Kidney tubule cell (primary cell): ENCODE measurements around the gene ENO4.

ENCODE experiments used
- DNase-seq: peaks from one replicate; pipeline ENCODE4 v3.0.0-alpha.2; 2018; ENCODE audit warnings: low spot score

Gene ENO4

GRCh38 chr10:116849248-116850057 lies at the start of gene ENO4:
Gene ENO4 (plus strand): TSS chr10:116849499. CDS start chr10:116849567, 68 bp downstream.
- peak; percentile 87 for DNase-seq

DNA sequence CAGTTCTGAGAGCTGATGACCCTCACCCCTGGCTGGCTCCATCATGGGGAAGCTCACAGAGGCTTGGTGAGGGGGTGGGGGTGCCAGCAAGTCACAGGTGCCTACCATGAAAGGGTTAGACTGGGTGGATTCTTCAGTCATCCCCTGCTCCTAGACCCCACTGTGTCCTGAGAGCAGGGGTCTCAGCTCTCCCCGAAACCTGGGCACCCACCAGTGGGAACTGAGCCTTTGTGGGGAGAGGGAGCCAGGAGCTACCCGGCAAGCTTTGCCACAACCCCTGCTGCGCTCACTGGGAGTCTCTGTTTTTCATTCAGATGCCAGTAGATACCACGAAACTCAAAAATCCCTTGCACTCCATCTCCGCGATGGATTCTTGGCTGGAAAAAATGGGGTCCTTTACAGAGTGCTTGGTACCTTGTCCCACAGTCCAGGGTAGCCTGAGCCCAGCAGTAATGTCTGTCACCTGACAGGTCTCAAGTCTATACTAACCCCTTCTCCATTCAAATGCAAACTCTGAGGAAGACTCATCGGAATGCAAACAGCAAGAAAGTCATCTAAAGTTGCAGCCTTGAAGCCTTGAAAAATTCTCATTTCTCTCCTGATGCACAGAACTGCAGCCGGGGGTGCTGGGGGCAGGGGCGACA lies 48.9 kb upstream of the ENO4 start:
- no peak for DNase-seq

- DNase-seq = no peak
Observed at GRCh38 chr10:116801658-116802057, 47.6 kb upstream of the ENO4 start.

- no peak for DNase-seq
Observed at GRCh38 chr10:116802474-116802873, 46.8 kb upstream of the ENO4 start.

DNA sequence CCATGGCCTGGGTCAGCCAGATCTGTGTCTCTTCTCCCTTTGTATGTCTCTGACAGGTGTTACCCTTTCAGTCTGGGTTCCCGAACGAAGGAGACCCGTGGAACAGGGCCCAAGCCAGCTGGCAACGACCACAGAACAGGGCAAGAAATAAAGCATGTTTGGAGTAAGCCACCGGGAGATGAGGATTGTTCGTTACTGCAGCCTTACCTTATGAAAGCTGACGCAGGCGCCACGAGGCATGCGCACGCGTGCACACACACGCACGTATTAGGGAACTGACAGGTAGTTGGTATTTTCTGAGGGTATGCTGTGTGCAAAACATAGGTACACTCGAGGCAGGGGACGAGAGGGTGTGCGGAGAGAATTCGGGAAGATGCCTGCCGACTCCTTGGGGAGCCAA lies 46.4 kb upstream of the ENO4 start:
- no peak for DNase-seq

DNA sequence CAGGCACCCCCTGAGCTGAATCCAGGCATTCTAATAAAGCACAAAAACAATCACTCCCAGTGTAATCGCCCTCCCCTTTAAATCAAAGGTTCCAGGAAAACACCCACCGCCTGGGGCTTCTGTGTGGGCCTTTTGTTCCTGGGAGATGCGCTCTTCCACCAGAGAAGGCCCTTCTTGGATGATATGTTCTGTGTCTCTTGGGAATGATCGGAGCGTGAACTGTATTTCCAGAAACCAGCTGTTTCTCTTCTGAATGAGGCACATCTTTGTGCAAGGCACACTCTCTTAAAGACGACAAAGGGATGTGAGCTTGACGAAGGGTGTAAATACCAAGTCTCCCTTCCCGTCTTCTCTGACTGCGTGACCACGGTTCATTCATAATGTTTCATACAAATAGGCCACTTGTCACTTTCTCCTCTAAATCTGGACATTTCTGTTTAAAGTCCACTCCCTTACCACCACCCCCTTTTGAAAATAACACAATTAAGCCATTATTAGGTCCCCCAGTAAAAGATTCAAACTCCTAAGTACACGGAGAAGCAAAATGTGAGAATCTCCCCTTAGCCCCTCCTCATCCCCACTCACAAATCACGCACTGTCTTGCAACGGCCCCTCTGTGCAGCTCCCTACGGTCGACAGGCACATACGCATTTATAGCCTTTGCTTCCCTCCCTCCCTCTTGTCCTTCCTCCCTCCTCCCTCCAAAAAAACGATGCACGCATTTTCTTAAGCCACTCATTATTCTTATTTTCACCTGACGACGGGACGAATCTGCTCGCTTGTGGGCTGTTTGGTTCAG lies 45.6 kb upstream of the ENO4 start:
- DNase-seq = no peak

GRCh38 chr10:116808706-116809105 lies 40.6 kb upstream of the ENO4 start:
- DNase-seq = no peak

GRCh38 chr10:116809483-116810119 lies 39.7 kb upstream of the ENO4 start:
- peak; percentile 40 for DNase-seq

GRCh38 chr10:116810120-116810500 lies 39.2 kb upstream of the ENO4 start:
- DNase-seq = no peak

- DNase-seq = no peak
Observed at GRCh38 chr10:116810895-116811294, 38.4 kb upstream of the ENO4 start.

- DNase-seq = no peak
Observed at GRCh38 chr10:116811691-116812090, 37.6 kb upstream of the ENO4 start.

- DNase-seq = peak; percentile 66
Observed at GRCh38 chr10:116815641-116816415, 33.5 kb upstream of the ENO4 start.

- DNase-seq = no peak
Observed at GRCh38 chr10:116817178-116817577, 32.1 kb upstream of the ENO4 start.

GRCh38 chr10:116817780-116818343 lies 31.4 kb upstream of the ENO4 start:
- no peak for DNase-seq

DNA sequence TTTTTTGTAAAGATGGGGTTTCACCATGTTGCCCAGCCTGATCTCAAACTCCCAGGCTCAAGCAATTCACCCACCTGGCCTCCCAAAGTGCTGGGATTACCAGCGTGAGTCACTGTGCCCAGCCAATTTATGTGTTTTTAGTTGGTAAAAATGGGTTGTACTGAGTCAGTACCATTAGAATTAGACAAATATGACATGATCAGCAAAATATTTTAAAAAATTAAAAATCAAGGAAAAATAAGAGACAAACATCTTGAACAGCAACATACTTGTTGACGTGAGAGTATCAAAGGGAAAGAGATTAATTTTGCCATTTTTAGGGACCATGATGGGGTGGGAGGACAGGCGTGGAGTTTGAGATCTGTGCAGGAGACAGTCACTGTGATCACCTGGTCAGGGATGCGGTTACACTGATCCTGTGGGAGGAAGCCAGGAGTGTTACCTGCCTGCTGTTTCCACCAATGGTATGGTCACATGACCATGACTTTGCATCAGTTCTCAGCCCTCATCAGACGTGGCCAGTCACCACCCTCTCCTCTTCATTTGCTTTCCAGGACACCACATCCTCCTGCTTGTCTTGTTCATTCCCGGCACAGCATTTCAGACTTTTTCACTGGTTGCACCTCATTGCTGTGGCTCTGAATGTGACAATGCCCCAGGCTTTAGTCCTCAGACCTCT lies 29.2 kb upstream of the ENO4 start:
- no peak for DNase-seq

DNA sequence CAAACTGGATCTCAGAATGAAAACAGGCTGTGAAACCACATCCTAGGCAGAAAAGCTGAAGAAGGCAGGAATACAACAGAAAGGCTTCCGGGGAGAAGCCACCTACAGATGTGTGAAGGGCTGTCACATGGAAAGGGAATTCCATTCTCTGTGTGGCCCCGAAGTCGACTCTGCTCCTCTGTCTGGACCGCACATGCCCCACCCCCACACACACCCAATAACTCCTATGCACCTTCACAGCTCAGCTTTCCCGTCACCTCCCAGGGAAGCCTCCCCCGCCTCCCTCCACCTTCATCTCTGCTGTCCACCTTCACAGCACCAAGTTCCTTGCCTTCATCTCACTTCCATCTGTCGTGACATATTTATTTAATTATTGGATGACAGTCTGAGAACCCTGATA lies 23.4 kb upstream of the ENO4 start:
- DNase-seq = no peak

DNA sequence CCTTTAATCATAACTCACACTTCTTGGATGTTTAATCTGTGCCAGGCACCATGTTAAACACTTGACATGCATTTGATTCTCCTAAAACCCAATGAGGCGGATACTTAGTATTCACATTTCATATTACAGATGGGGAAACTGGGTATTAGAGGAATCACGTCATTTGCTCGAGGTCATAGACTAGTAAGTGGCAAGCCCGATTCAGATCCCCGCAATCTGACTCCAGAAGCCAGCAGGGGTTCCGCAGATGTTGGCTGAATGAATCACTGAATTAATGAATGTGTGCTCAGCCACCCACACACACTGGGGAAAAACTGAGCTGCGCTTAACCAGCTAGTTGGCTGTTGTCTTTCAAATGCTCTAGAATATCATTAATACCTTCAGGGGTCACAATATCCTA lies 22.5 kb upstream of the ENO4 start:
- DNase-seq = peak; percentile 87

- DNase-seq = no peak
Observed at GRCh38 chr10:116827214-116827671, 22.1 kb upstream of the ENO4 start.

- DNase-seq = no peak
Observed at GRCh38 chr10:116828116-116828515, 21.2 kb upstream of the ENO4 start.

DNA sequence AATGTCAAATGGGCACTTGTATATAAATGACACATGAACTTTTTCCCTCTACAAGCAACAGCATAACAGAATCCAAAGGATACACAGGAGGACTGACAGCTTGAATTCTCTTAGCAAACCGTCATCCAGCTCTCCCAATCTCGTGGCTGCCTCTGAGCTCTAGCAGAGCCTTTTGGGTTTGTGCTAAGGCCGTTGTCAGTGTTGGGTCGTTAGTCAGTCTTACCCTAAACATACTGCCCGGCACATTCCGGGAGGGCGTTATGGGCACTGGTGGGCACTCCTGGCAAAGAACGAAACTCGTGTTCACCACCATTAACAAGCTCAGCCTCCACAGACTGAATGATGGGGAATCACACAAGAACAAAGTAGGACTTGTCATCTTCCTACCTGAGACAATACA lies 19.6 kb upstream of the ENO4 start:
- DNase-seq = no peak

- DNase-seq = no peak
Observed at GRCh38 chr10:116831086-116831485, 18.2 kb upstream of the ENO4 start.
